NCI-H2081 treated with DMSO at 0.1 percent for 48 hours (cell line): ENCODE measurements around the gene NPAS2.

Experiments
- DNase-seq: peaks from one replicate; lab custom pipeline; 2025; lab: John Stamatoyannopoulos, UW

NPAS2 gene

GRCh38 chr2:100819370-100820272 is at the start of gene NPAS2:
TSS of gene NPAS2 (plus strand) at chr2:100820139. CDS start at chr2:100904755, 84,616 bp downstream.
- DNase-seq = no peak

GRCh38 chr2:100771125-100771524 is 48.8 kb upstream of the NPAS2 start:
- DNase-seq = no peak

GRCh38 chr2:100773538-100773937 is 46.4 kb upstream of the NPAS2 start:
- DNase-seq = no peak

GRCh38 chr2:100776445-100776844 is 43.5 kb upstream of the NPAS2 start:
- no peak for DNase-seq

DNA sequence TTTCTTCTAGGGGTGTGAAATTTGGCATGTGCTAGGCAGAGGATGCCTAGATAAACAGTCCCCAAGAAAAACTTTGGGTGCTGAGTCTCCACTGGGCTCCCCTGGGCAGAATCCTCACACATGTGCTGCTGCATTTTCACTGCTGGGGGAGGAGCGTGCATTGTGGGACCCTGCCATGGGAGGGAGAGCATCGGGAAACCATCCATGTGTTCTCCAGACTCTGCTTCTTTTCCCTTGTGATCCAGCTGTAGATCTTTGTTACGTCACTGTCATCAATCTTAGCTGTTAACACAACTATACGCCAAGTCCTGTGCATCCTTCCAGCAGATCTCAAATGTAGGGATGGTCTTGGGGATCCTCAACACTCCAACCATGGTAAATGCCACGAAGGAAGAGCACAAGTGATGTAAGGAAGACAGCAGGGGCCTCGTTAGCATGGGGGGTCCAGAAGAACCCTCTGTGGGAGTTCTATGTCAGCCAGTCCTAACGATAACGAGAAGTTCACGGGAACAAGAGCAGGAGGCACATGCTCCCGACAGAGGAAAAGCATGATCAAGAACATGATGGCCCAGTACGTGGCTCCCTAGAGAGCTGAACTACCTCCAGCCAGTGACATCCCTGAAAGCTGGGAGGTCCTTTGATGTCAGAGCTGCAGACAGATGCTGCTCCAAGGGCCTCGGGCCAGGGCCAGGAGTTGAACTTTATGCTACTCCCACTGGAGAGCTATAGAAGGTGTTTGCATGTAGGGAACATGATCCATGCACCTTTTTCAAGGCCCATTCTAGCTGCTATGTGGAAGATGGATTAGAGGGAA is 41.1 kb upstream of the NPAS2 start:
- no peak for DNase-seq

GRCh38 chr2:100779908-100780202 is 40.1 kb upstream of the NPAS2 start:
- DNase-seq = no peak

DNA sequence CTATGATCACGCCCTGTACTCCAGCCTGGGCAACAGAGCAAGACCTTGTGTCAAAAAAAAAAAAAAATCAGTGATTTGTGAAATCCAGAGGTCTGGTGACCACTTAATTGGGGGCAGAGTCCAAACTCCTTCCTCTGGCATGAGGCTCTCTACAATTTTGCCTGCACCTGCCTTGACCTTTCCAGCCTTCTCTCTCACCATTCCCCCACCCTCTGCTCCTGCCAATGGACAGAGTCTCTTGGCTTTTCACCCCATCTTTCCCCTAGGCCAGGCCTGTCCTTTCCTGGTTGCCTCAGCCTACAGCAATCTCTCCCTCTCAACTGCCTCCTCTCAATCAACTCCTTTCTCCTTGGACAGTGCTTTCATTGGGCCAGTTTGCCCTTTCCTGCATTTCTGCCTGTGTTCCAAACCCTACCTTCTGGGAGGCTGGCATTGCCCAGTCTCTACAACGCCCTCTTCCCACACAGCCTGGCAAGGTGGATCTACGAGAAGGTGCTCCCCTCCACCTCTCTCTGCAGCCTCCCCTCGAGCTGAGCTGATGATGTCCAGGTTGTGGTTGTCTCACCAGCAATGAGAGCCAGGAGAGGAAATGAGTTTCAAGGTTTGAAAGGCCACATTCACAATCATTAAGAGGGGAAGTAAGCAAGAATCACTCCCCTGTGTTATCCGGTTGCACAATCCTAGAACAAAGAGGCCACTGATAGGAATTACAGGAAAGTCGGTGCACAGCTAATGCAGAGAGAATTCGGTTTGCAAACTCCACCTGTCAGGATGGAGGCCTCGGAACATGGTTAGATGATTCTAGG is 39.5 kb upstream of the NPAS2 start:
- DNase-seq = no peak

DNA sequence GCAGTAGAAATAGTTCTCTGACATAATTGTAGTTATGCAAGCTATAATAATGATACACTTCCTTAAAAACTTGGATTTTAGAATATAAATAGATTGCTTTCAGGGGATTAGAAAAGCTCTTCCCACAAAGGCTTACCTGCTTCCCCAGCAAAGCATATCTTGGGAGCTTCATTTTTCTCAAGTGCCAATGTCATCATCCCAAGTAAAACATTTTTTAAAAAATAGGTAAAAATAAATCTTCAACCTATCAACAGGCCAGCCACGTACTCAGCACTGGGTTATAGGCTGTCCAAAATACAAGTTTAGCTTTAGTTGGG is 39.0 kb upstream of the NPAS2 start:
- DNase-seq = no peak

DNA sequence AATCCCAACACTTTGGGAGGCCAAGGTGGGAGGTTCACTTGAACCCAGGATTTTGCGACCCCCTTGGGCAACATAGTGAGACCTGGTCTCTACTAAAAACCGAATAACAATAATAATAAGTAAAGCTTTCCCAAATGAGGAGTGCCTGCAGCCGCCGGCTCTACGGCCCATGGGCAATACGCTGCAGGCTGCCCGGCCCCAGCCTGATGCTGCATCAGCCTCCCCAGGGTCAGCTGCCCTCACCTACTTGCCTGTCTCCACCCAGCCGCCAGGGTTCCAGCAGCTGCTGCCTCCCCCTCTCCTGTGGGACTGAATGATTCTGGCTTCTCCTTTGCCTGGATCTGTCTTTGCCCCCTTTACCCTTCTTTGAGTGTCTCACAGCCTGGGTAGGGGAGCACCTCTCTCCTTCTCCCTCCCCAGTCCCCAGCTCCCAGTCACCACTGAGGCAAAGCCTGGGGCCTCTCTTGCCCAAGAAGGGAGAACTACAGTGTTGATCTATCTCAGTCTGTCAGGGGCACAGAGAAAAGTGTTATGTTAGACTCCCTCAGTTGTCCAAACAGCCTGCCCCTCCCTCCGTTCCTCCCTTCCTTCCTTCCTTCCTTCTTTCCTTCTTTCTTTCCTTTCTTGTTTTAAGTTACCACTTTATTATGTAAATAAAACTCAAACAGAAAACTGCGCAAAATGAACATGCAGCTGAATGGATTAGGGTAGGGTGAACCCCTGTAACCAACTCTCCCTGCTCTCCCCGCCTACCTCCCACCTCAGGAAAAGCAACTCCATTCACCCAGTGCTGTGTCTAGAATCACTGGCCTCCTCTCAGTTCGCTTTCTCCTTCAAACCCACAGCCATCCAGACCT is 38.2 kb upstream of the NPAS2 start:
- DNase-seq = no peak

GRCh38 chr2:100782380-100782878 is 37.5 kb upstream of the NPAS2 start:
- DNase-seq = no peak

GRCh38 chr2:100783987-100784386 is 36.0 kb upstream of the NPAS2 start:
- no peak for DNase-seq

DNA sequence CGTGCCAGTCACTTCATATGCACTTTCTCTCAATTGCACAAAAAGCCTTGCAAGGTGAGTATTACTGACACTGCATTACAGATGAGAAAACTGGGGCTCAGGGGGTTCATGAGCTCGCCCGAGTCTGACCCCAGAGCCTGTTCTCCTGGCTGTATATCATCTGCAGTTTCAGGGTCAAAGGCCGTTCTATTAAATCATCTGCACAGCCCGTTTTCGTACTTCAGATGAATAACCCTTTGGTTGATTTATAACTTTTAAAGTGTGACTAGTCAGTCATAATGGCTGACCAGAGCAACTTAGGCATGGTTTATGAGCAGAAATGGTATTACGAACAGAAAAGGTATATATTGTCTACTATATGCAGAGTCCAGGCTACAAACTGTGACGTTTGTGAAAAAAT is 35.3 kb upstream of the NPAS2 start:
- no peak for DNase-seq

DNA sequence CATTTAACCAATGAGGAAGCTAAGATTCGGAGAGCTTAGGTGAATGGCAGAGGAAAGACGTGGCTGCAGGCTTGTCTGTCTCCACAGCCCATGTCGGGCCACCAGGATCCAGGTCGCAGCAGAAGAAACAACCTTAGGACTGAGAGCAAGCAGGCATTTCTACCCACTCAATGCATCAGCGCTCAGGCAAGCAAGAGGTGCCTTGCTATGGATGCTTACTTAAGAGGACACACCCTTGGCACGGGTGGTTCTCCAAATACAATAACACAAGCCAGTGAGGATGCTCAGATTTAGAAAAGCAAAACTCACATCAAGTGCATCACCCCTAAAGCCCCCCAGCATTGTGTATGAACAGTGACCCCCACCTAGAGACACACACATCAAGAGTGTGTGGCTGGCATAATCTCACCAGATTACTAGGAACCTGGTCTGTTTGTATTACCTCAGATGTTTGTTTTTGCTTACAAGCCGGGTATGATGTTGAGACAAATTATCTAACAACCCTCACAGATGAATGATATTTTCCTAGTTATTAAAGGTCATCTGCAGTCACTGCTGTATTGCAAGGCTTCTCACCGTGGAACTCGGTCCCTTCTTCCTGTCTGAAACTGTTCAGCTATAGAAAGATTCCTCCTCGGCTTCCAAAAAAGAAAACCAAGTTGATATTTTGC is 34.2 kb upstream of the NPAS2 start:
- no peak for DNase-seq

GRCh38 chr2:100786297-100786658 is 33.7 kb upstream of the NPAS2 start:
- no peak for DNase-seq

GRCh38 chr2:100786985-100787384 is 33.0 kb upstream of the NPAS2 start:
- no peak for DNase-seq

DNA sequence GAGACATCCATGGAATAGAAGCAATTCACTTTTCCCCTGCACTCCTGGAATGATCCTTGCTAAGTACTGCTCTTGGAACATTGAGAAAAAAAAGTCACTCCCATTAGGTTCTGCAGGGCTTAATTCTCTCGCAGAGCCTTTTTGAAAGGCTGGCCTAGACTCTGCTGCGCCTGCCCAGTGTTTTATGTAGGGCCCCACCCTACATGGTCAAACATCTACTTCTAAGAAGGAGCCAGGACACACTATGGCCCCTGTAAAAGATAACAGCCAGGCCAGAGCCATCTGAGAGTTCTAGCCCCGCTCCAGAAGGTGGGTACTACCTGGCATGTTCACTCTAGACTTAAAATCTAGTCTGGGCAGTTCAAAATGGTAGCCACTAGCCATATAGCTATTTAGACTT is 30.6 kb upstream of the NPAS2 start:
- no peak for DNase-seq

DNA sequence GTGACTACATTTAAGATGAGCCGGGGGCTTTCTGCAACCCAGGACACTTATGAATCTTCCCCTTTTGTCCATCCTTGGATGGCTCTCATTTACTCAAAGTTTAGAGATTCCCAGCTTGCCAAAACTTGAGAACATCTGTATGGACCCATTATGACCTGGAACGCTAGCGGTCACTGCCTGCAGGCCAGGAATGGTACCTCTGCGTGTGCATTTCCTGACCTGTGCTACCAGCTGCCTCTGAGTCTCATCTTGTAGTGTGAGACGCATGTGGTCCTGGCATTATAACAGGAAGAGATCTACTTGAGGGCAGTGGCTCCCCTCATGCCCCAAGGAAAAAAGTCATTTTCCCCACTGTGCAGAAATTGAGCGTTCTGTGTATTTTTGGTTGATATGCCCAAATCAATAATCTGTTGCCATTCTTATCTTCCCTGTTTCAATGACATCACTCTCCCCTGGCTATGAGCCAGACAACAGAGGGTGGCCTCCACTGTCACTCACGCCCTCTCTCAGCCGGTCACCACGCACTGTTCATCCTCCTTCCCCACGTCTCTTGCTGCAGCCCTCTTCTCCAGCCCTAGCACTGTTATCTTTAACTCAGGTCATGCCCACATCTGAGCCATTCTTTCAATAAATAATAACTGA is 28.5 kb upstream of the NPAS2 start:
- no peak for DNase-seq

GRCh38 chr2:100791936-100792308 is 28.0 kb upstream of the NPAS2 start:
- no peak for DNase-seq

DNA sequence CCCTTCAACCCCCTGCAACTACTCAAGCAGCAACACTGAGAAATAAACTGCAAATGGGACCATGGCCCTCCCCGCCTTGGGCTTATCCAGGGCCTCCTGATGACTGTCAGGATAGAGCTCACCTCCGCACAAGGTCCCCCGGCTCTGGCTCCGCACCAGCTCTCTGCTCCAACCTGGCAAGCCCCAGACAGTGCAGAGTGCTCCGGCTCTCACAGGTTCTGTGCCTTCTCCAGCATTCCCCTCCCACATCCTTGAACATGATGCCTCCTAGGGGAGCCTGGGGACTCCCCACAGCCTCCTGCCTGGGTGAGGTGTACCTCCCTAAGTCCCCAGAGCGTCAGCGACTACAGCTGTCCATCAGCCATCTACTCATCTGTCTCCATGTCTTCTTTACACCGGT is 26.7 kb upstream of the NPAS2 start:
- DNase-seq = no peak

GRCh38 chr2:100793982-100794381 is 26.0 kb upstream of the NPAS2 start:
- no peak for DNase-seq
